GM18498 (cell line): Measurements from ENCODE around the gene KLF12.
A peak's percentile ranks its signal among the peaks of the same experiment; 100 is the strongest.

ENCODE experiments used
- ATAC-seq: cut with Tn5 transposase; IDR thresholded peaks from one replicate; pipeline ENCODE4 v1.9.1; 2021; ENCODE audit warnings: mild to moderate bottlenecking, moderate library complexity; ENCODE audit not compliant: unreplicated experiment

The KLF12 gene

DNA sequence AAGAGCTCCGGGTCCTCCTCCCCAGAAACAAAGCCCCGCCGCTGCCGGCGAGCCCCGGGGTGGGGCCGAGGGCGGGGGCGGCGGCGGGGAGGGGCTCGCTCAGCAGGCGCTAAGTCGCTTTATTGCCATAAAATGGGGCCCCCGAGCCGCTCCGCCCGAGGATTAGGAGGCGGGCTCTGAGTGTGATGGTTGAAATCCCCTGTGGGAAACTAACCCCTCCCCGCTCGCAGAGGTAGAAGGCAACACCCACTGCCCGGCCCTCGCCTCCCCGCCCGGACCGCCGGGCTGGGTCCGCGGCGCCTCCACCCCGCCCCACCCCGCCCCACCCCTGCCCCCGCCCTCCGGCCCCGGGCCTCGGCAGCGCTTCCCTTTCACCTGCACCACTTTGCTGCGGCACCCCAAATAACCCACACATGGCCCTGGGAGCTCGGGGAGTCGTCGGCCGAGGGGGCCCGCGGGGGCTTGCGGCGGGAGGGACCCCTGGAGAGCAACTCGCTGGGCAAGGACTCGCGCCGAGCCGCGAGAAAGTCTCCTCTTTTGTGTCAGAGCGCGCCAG, at the start of gene KLF12:
Gene KLF12 (minus strand): TSS at position 184 of the 556 bp plus-strand sequence.
- ATAC-seq, result peak; percentile 68

DNA sequence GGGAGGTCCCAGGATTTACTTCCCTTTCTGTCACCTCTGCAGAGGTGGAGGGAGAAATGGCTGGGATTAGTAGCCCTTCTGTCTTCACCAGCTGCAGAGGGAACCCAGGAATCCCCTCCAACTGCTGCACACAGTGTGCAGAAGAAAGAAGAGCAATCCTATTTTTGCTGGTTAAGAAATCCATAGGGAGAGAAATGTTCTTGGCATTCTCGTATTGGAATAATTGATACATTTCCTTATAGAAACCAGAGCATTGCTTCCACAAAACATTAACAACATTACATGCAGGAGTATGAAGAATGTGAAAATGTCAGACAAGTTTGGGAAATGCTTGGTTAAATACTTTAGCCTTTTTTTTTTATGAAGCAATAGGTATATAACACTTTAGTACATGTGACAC, 48.3 kb upstream of the KLF12 start:
- no peak for ATAC-seq

DNA sequence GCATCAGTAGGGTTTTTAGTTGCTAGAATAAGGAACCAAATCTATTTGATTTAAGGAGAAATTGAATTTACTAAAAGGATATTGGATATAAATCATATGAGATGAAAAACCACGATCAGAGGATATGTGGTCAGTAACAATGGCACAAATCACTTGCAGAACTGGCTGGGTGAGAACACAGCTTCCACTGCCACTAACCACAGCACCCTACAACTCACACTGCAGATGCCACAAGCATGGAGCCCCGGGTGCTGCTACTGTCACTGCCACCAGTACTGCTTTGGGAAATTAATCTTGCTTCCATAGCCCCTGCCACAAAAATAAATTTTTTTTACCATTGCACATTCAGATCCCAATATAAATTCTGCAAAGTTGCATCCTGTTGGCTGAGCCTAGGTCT, 40.6 kb upstream of the KLF12 start:
- no peak for ATAC-seq

DNA sequence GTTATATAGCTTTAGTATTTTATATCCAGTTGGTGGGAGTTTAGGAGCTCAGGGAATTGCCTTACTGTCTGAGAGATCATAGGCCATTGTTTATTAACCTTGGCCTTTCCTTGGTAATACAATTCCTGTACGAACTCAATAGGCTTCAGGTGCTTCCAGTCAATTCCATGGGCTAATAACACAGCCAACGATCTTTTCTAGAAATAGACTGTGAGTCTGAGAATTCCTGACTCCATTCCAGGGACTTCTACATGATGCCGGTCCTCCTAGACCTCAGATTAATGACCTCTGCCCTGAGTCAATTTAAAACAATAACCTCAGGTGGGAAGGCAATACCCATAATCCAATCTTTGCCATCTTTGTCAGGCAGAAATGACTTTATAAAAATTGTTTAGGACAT, 39.6 kb upstream of the KLF12 start:
- ATAC-seq, result no peak

DNA sequence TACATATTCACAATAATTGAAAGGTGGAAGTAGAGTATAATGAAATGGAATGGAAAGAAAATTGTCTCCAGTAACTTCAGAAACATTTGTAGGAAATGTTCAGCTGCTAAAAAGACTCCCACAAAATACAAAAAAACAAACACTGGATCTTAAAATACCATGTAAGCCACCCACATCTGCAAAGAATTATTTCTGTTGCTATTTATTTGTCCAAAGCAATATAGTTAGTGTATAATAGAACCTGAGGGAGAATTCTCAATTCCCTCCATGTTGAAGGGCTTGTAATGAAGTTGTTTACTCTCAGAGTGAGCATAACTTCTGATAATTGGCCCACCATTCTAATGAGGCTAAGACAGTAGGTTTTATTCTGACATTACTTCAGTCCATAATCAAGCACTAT, 37.4 kb upstream of the KLF12 start:
- no peak for ATAC-seq

DNA sequence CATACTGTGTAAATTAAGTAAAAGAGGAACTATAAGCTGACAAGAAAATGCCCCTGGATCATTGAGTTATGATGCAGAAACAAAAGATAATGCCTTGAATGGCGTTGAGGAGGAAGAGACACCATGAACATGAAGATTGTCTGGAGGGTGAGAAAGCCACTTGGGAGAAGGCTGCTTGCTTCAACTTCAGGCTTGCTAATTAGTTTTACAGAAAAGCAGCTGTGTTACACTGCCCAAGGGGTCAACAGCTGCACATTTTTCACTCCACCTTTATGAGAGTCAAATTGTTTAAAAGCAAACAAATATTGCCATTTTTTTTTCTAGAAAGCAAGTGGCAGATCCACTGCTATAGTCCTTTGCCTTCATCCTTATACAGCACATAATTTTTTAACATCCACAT, 35.5 kb upstream of the KLF12 start:
- ATAC-seq, result no peak

DNA sequence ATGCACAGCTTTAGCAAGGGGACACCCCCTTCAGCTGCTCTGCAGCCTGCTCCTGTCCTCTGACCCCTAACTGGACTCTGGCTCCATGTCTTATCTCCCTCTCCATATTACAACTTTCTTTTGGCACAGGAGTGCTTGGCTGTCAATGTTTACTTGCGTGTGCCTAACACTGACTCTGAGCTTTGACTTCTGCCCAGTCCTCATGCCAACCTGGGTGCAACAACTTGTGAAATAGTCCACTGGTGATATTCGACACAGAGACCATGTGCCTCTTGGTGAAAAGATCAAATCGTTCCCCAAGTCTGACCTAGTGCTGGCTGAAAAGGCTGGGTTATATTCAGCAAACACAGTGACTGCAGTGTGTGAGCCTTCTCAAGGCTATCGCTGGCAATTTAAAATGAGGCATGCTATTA, 34.1 kb upstream of the KLF12 start:
- no peak for ATAC-seq

DNA sequence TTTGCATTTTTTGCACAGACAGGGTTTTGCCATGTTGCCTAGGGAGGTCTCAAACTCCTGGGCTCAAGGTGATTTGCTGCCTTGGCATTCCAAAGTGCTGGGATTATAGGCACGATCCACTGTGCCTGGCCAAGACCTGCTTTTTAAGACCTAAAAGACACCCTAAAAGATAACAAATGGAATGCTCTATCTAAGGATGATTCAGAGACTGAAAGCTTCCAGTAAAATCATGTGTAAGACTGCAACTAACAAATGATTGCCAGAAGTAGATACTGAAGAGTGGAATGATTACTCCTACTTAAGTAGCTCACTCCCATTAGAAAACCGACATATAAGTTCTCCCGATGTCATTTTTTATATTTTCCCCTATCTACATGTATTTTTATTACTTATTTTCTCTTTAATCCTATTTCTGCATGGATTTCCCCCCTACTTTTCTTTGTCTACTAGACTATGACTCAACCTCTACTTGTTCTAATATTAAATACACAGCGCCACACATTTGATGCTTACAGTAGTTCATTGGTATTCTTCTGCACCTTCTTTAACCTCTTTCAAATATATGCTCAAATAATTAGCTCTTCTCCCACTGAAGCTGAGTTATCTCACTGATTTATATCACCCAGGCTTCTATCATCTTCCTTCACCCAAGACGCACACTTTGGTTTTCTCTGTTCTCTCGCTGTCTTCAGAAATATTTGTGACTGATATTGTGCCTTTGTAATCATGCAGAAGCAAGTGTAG, 32.2 kb upstream of the KLF12 start:
- ATAC-seq, result no peak

DNA sequence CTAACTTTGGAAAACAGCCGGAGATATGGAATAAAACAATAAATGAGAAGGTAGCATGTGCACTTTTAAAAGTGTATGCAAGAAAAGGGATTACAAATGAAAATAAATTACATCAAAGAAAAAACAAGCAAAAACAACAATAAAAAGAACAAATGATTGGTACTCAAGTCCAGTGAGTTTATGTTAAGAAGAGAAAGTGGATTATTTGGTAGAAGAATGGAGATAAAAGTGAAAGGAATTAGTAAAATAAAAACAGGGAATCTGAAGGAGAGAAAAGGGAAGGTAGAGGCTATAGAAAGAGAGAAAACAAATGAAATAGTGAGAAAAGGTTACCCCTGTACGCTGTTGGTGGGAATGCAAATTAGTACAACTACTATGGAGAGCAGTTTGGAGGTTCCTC, 28.6 kb upstream of the KLF12 start:
- ATAC-seq, result no peak

DNA sequence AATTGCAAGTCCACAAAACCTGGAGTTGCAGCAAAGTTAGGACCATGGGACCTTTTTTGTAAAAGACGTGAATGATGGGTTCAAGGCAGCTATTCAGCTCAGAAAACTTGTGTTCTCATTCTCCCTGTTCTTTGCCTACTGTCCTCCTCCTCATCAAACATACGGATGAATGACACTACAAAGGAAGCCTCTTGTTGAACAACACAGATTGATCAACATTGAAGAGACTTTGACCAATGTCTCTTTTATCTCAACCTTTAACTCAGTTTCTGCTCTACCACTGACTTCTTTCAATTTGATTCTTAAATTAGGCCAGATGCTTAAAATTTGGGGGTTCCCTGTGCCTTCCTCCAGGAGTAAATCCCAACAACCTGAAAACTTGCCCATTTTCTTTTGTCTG, 27.9 kb upstream of the KLF12 start:
- no peak for ATAC-seq

DNA sequence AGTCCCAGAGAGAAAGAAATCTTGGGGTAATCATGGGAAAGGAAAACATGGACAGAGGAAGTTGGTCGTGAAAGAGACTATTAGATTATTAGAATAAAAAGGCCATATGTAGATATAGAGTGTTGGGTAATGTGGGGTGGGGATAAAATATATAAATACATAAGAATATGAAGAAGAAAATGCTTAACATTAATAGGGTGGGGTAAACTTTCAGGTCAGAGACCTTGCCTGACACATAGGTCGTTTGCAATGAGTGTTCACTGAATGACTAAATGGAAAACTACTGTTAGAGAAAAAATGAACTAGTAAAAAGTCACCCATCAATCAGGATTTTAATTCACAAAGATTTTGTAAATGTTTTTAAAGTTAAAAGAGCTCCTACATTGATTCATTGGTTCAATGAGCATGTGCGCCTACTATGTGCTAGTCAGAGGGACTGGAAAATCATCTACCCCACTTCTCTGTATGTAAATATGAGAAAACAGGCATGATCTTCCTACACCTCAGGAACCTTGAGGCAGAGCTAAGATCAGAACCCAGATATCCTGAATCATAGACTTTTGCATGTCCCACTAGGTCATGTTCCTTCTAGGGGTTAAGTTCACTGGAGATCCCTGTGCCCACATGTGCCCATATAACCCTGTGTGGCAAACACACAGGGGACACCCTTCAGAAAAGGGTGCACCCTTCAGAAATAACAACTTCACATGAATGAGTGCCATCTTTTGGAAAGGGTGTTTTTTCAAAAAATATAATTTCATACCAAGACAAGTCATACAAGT, 24.6 kb upstream of the KLF12 start:
- ATAC-seq, result no peak

DNA sequence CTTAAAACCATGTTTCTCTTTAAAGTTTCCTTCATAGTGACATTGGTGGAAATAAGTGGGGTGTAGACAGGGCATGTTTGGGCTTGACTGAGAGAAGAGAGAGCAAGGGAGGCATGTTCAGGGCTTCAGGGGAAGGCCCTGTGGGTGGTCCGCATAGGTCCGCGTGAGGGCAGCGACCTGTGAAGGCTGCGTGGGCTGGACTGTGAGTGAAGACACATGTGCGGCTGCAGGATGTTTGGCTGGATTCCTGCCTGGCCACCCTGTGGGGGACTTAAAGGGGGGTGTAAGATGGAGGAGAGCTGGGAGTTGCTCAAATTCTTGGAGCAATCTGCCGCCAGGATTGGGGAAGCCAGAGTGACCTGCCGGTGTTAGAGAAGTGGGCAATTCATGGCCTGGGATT, 23.8 kb upstream of the KLF12 start:
- ATAC-seq, result no peak

DNA sequence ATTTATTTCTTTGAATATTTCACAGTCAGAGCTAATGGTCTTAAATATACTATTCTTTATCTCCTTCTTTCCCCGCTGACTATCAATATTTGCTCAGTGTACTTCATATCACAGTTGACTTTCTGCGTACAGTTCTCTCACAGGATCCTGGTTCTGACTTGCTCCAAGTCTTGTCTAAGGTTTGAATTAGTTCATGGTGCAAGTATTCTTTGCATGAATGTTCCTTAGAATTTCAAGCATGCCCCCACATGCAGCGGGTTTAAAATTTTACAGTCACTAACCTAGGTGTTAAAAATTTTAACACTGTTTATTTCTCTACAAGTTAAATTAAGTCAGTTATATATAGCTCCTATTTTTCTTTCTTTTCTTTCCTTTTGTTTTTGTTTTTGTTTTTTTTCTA, 20.8 kb upstream of the KLF12 start:
- ATAC-seq, result no peak

DNA sequence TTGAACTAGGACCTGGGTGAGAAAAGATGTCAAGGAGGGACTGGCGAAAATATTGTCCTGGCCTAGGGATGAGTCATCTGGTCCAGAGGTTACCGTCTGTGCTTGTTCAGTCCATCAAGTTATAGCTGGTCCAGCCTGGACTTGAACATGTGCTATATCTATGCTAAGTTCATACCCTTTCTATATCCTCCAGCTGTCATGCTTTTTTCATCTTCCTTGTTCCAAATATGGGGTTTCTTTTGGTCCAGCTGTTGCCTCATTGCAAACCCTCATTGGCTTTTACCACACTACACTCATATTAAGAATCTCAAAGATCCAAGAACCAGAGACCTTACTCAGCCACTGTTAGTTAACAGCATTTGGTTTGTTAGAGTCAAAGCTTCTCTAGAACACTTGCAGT, 19.1 kb upstream of the KLF12 start:
- no peak for ATAC-seq

DNA sequence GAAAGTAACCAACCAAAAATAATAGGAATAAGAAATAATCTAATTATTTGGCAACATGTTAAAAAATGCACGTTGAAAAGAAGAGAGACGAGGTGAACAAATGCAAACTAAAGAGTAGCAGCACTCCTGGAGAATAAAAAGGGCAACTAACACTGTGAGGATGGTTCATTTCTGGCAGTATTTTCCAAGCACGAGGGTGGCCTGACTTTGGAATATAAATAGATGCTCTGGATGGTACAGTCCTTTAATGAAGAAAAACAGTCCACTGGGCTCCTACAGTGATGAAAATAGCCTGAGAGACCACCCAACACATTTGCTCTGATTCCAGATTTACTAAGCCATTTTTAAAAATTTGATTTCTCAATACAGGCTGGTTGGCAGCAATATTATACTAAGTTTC, 17.7 kb upstream of the KLF12 start:
- no peak for ATAC-seq

DNA sequence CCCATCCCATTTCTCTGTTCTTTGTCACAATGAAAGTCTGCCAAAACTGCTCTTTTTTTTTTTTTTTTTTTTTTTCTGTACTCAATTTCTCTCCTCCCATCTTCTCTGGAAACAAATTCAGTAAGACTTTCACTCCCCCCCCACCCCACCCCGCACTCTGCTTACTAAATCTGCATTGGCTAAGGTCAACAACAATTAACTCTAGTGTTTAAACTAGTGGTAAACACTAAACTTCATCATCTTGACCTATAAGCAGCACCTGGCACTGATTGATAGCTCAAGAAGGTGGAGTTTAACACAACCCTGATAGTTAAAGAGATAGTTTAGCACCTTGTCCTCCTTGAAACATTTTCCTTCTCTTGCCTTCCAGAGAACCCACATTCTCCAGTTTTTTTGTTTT, 14.1 kb upstream of the KLF12 start:
- ATAC-seq, result no peak

DNA sequence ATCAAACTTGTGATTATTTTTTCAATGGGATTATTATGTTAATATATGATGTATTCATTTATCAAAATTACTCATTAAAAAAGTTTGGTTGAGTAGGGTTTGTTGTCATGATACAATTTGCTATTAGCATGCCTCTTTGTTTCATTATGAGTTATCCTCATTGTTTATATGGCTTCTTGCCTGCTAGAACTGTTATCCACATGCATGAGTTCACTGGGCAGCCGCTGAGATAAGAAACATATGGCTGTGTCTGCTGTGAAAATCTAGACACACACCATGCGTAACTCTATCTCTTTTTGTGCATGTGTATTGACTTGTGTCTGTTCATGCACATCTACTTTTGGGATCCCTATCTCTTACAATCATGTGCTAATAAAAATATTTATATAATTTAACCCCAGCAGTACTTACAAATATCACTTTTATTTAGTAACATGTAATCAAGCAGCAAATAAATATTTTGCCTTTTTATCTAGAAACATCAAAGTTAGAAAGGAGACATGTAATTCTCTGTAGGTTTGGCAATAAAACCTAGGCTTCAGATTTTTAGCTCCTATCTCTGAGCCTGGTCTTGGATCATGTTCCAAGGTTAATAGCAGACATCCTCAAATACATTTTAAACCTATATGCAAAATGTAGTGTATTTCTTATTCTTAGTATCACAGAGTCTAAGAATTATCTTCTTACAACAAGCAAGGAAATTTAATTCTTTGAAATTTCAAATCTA, 11.2 kb upstream of the KLF12 start:
- no peak for ATAC-seq

DNA sequence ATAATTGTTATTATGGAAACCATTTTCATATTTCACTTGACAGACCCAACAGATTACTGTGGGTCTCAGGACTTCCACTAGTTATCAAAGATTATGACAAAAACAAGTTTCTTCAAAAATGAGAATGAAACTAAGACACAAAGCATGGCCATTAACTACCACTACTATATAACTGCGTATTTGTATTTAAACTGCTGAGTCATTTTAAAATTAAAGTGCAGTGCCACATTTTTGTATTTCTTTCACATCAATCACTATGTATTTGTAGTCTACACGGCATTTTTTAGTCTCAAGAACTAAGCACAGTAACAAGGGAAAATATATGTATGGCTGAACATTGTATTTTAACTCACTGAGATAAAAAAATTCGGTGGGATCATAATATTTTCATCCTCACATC, 10.1 kb upstream of the KLF12 start:
- no peak for ATAC-seq

DNA sequence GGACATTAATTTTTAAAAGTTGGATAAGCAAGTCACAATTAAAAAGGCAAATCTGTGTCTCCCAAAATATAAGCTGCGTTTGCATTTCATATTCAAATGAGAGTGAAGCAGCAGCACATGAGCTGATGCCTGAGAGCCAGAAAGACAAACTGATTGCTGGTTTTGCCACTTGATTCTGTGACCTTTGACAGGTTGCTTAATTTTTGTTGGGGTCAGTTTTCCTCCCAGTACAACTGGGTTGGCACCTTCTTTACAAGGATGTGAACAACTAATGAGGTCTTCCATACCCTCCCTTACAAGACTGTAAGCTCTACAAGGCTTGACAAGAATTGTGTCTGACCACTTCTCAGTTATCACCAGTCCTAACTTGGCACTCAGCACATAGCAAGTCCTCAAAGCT, 8.1 kb upstream of the KLF12 start:
- ATAC-seq, result no peak

DNA sequence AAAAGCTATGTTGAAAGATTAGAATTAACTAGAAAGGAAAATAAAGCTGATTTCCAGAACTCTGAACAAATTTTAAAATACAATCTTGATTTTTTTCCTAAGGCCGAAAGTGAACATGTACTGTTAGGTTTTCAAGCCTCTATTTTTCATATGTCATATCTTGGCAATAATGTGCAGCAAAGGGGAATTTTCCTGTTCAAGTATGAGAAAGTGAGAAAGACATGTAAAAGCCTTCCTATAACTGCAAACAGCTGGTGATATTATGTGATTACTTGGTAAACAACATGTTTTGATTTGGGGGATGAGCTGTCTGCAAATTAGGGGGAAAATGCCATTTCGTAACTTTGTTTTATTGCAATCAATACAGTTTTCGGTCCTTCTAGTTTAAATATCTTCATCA, 4.0 kb upstream of the KLF12 start:
- ATAC-seq, result no peak

DNA sequence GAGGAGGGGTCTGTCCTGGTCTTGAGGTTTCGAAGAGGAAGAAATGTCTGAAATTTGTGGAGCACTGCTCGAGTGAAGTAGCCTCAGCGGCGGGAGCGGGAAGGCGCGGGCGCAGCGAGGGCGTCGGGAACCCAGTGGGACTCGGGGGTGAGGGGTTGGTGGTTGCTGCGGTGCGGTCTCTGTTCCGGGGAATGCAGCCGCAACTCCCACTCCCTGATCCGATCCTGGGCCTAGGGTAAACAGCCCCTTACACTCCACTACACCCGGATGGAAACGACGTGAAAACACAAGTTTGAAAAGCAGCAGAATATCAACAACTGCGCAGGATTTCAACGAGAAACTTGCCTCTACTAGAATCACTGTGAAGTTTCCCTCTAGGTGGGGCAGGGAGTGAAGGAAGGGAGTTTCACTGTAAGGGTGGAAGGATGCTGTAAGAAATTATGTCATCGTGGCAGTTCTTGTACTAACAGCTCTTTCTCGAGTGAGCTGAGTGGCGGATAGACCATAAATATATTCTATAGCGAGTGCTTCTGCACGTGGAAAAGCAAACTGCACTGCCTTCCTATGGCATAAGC, 2.0 kb upstream of the KLF12 start:
- no peak for ATAC-seq
